IPS-15b (cell line): ENCODE results near the gene MYCN.
"Not testable (repeated sequence)": the region's sequence is repeated elsewhere in the genome, so short reads cannot be mapped to it uniquely, and the experiment has no call there.

ENCODE experiments used
- H3K27me3 ChIP-seq: one replicate; pipeline ENCODE4 v1.6.1; 2013; ENCODE audit warnings: low read length; ENCODE audit not compliant: control insufficient read depth, insufficient read depth
- H3K36me3 ChIP-seq: one replicate; pipeline ENCODE4 v1.6.1; 2013; ENCODE audit warnings: low read length; ENCODE audit not compliant: control insufficient read depth, insufficient read depth
- H3K4me1 ChIP-seq: one replicate; pipeline ENCODE4 v1.6.1; 2013; ENCODE audit warnings: mild to moderate bottlenecking, low read length; ENCODE audit not compliant: control insufficient read depth, insufficient read depth
- H3K4me3 ChIP-seq: one replicate; pipeline ENCODE4 v1.5.1; 2013; ENCODE audit warnings: low read depth, low read length
- H3K9ac ChIP-seq: one replicate; pipeline ENCODE4 v1.6.1; 2013; ENCODE audit warnings: low read depth, mild to moderate bottlenecking, low read length
- H3K9me3 ChIP-seq: one replicate; pipeline ENCODE4 v1.6.1; 2013; ENCODE audit warnings: mild to moderate bottlenecking, low read length; ENCODE audit not compliant: control insufficient read depth, insufficient read depth

MYCN gene

DNA sequence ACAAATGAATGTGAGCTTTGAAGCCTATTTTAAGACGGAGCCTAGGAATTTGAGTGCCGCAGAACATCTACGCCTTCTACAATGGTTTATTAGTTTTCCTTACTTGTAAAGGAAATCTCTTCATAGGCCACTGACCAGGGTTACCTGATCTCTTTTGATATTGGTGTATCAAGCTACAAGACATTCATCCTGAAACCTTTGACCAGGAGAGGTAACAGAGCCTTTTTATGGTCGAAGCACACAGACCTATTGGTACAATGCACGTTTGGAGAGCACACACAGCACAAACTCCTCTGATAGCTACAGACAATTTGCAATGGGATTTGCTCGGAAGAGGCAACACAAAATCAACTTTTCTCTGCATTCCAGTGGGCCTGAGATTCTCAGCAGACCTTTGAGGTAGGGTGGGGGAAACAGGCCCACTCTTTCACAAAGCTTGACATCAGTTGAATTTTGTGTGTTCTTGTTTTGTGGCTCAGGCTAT, 12.8 kb downstream of the MYCN start:
- H3K4me1 ChIP-seq, result peaks cover 7% of the 10 kb centered on the region
- no peak overlapping the region for H3K4me3 ChIP-seq
- H3K9me3 ChIP-seq, result no peaks in the 10 kb centered on the region
- H3K9ac ChIP-seq, result no peak overlapping the region
- H3K27me3 ChIP-seq, result no peaks in the 10 kb centered on the region
- H3K36me3 ChIP-seq, result no peaks in the 10 kb centered on the region

DNA sequence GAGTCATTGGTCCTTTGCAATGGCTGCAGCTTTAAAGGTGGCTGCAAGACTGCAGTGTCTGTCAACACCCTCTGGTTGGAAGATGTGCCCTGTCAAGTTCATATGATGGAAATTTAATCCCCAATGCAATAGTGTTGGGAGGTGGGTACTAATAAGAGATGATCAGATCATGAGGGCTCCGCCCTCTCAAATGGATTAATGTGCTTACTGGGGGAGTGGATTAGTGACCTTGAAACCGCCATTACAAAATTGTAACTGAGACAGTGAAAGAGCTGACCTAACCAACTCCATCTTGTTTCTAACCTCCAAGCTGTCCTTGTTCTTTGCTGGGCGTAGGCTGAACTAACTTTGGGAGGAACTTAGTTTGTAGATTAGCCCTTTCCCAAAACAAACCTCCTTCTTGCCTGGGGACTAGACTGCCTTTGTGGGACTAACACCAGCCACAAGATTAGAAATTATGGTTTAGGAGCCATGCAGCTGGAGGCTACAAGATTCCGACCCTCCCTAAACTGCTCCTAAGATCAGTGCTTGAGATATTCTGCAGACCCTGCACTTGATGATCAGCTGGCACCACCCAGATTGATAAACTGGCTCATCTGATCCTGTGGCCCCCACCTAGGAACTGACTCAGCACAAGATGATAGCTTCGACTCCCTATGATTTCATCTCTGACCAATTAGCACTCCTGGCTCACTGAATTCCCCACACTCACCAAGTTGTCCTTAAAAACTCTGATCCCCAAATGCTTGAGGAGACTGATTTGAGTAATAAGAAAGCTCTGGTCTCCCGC, 13.7 kb downstream of the MYCN start:
- H3K4me3 ChIP-seq, result no peak overlapping the region
- peaks cover 7% of the 10 kb centered on the region for H3K4me1 ChIP-seq
- H3K9me3 ChIP-seq, result no peaks in the 10 kb centered on the region
- no peak overlapping the region for H3K9ac ChIP-seq
- H3K36me3 ChIP-seq, result no peaks in the 10 kb centered on the region
- H3K27me3 ChIP-seq, result no peaks in the 10 kb centered on the region

DNA sequence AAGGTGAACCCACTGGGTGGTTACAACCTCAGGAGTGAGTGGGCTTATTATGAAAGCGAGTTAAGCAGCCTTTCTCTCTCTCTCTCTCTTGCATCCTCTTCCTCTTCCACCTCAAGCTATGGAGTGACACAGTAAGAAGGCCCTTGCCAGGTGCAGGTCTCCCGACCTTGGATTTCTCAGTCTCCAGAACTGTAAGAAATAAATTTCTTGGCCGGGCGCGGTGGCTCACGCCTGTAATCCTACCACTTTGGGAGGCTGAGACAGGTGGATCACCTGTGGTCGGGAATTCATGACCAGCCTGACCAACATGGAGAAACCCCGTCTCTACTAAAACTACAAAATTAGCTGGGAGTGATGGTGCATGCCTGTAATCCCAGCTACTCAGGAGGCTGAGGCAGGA, 14.4 kb downstream of the MYCN start:
- Histone ChIP-seq H3K9ac (no peak overlapping the region), H3K36me3 (no peaks in the 10 kb centered on the region)

DNA sequence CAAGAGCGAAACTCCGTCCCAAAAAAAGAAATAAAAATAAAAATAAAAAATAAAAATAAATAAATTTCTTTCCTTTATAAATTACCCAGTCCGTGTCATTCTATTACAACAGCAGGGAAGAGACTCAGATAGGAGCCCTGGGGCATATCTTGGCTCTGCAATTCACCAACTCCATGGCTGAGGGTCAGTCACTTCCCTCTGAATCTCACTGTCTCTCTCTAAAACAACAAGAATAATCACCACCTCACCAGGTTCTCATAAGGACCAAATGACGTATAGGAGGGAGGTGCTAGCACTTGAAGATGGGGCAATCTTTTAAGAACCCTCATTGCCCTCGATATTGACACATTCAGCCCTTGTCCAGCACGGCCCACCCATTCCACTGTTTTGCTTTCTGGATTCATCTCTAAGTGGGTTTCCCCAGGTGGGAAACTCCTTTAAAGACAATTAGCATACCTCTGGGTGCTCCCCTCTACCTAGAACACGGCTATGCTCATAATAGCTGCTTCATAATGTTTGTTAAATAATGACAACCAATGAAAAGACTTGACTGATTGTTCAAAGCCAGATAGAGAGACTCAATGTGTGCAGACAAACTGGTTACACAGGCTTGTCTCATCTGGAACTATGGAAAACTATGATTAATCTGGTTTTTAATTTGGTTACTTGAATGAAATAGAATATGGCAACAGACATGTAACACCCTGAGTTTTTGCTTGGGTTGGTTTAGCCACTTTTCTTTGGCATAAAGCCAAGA, 15.1 kb downstream of the MYCN start:
- Histone ChIP-seq H3K36me3 (no peaks in the 10 kb centered on the region), H3K4me3 (no peak overlapping the region), H3K9me3 (no peaks in the 10 kb centered on the region), H3K4me1 (peaks cover 7% of the 10 kb centered on the region), H3K9ac (no peak overlapping the region), H3K27me3 (no peaks in the 10 kb centered on the region)

More for the DNA sequence above, 14.4 kb downstream of the MYCN start:
- H3K9me3 ChIP-seq, result no peaks in the 10 kb centered on the region
- H3K4me1 ChIP-seq, result peaks cover 7% of the 10 kb centered on the region
- H3K4me3 ChIP-seq, result no peak overlapping the region
- no peaks in the 10 kb centered on the region for H3K27me3 ChIP-seq

DNA sequence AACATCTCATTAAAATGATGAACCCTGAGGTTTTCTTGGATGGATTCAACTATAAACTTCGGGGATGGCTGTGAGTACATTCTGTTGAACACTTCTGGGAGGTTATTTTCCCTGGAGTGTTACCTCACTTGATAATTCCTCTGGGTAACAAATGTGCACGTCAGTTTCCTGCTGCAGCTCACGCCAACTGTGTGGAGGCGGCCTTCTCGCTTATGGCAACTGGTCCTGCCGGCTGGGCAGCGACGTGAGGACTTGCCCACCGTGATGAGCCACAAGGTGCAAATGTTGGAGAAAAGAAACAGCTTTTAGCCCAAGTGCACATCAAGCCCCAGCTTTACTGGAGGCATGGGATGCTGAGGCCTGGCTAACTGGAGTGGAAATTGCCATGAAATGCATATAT, 15.9 kb downstream of the MYCN start:
- H3K9ac ChIP-seq, result no peak overlapping the region

DNA sequence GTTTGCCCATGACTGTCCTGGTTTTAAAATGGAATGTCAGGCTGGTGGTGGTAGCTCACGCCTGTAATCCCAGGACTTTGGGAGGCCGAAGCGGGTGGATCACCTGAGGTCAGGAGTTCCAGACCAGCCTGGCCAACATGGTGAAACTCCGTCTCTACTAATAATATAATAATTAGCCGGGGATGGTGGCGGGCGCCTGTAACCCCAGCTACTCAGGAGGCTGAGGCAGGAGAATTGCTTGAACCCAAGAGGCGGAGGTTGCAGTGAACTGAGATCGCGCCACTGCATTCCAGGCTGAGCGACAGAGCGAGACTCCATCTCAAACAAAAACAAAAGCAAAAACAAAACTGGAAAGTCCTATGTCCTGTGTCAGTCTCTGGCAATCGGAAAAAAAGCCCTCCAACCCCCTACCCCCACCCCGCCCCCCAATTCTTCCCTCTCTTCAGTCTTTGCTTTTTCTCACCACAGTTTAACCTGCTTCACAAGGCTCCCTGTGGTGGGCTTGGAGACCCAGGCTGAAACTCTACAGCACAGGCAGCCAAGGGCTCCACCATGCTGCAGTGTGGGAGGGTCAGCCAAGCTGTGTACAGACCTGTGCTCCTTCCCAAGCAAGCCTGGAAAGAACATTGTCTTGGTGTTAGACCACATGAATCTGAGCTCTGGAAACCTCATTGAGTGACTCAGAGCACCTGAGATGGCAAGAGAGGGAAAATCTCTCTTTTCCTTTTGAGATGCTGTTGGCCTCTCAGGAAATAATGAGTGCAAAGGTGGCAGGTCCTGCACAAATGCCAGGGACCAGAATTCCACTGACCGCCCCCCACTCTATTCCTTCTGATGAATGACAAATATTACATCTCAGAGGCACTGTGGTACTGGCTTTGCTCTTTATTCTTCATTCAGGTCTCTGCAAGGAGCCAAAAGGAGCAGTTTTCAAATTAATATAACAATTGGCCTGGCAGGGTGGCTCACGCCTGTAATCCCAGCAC, 16.7 kb downstream of the MYCN start:
- Histone ChIP-seq H3K27me3 (no peaks in the 10 kb centered on the region), H3K4me1 (peaks cover 7% of the 10 kb centered on the region), H3K9me3 (no peaks in the 10 kb centered on the region), H3K9ac (no peak overlapping the region), H3K36me3 (no peaks in the 10 kb centered on the region), H3K4me3 (no peak overlapping the region)

More for the DNA sequence above, 15.9 kb downstream of the MYCN start:
- Histone ChIP-seq H3K27me3 (no peaks in the 10 kb centered on the region), H3K4me1 (peaks cover 7% of the 10 kb centered on the region), H3K36me3 (no peaks in the 10 kb centered on the region), H3K9me3 (no peaks in the 10 kb centered on the region), H3K4me3 (no peak overlapping the region)

DNA sequence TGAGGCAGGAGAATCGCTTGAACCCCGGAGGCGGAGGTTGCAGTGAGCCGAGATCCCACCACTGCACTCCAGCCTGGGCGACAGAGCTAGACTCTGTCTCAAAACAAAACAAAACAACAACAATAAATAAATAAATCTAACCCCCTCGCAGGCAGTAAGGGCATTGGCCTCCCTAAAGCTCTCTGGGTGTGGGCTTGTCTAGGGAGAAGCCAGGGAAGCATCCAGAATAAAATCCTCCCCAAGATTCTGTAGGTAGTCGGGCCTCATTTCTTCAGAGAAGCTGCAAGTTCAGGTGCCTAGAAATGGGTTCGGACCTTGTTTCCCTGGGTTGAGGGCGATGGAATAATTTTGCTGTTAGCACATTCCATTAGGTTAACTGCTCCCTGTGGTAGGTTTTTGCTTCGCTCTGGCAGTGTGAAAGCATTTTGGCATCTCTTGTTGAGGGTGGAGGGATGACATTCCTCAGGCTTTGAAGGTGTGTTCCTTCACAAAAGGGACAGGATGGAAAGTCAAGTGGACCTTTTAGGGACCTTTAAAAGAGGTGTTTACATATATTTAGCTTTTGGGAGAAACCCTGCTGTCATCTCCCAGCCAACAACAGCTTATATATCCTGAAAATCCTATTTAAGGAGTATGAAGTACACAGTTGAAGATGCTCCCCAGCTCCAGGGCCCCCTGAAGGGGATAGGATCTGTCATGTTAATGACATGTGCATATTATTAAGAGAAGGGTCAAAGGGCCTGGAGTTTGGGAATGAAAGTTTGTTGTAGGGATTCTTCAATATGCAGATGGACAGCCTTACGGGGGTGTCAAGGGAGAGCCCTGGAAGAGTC, 17.7 kb downstream of the MYCN start:
- Histone ChIP-seq H3K36me3 (no peaks in the 10 kb centered on the region), H3K4me3 (no peak overlapping the region), H3K9me3 (no peaks in the 10 kb centered on the region), H3K27me3 (no peaks in the 10 kb centered on the region), H3K9ac (no peak overlapping the region), H3K4me1 (peaks cover 7% of the 10 kb centered on the region)

DNA sequence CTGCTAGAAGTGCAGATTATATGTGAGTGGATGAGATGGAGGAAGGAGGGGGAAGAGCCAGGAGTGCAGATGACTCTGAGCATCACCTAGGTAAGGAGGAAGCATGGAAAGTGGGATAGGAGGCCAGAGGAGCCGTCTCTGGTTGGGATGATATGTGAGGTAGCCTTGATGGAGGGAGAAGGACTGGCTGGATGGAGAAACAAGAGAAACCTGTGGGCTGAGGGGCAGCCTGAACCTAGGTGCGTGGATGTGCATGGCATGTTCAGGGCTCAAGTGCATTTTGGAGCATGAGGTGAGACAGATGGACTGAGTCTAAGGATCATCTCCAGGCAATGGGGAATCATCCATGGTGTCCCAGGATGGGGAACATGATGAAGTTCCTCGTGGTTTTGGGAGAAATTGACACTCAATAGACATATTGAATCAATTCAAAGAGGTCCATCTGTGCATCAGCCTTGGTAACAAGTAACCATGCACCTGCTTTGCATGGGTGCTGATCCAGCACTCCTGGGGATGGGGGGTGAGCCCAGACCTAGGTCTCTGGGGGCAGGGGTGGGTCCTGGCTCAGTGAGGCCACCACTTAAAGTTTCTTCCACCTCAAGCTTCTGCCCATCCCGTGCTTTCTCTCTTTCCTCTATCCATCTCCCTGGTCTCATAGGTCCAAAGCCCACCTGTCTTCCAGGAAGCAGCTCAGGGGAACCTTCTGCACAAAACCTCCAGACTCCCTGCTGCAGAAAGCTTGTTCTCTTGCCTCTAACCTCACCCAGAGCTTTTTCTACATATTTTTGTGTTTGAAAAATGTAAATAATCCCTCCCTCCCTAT, 19.2 kb downstream of the MYCN start:
- H3K9ac ChIP-seq, result no peak overlapping the region
- H3K27me3 ChIP-seq, result no peaks in the 10 kb centered on the region
- no peaks in the 10 kb centered on the region for H3K9me3 ChIP-seq
- H3K36me3 ChIP-seq, result no peaks in the 10 kb centered on the region
- peaks cover 7% of the 10 kb centered on the region for H3K4me1 ChIP-seq
- no peak overlapping the region for H3K4me3 ChIP-seq

DNA sequence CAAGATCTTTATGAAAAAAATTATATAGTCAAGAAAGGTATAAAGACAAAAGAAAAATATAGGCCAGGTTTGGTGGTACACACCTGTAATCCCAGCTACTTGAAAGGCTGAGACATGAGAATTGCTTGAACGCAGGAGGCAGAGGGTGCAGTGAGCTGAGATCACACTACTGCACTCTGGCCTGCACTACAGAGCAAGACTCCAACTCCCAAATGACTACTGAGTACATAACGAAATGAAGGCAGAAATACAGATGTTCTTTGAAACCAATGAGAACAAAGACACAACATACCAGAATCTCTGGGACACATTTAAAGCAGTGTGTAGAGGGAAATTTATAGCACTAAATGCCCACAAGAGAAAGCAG, 19.8 kb downstream of the MYCN start:
- not testable (repeated sequence) for H3K4me1 ChIP-seq, H3K9me3 ChIP-seq, H3K4me3 ChIP-seq

DNA sequence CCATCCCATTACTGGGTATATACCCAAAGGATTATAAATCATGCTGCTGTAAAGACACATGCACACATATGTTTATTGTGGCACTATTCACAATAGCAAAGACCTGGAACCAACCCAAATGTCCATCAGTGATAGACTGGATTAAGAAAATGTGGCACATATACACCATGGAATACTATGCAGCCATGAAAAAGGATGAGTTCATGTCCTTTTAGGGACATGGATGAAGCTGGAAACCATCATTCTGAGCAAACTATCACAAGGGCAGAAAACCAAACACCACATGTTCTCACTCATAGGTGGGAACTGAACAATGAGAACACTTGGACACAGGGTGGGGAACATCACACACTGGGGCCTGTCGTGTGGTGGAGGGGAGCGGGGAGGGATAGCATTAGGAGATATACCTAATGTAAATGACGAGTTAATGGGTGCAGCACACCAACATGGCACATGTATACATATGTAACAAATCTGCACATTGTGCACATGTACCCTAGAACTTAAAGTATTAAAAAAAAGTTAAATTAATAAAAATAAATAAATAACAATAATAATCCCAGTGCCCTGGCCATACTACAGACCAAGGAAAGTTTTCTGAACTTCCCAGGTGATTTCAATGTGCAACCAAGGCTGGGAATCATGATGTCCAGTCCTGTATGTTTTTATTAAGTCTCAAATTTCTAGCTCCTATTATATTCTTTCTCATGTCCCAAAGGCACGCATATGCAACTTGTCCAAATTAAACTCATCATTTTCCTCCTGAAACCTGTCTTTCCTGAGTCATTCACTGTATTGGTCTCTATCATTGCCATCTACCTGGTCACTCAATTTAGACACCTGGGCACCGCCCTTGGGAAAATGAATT, 23.0 kb downstream of the MYCN start:
- H3K4me1 ChIP-seq, H3K27me3 ChIP-seq, H3K4me3 ChIP-seq, H3K36me3 ChIP-seq, H3K9ac ChIP-seq, H3K9me3 ChIP-seq: not testable (repeated sequence)

More for the DNA sequence above, 19.8 kb downstream of the MYCN start:
- not testable (repeated sequence) for H3K9ac ChIP-seq, H3K27me3 ChIP-seq, H3K36me3 ChIP-seq
